GM19395 (cell line): Measurements from ENCODE around the gene E2F2.
"Not testable (repeated sequence)": the region's sequence is repeated elsewhere in the genome, so short reads cannot be mapped to it uniquely, and the experiment has no call there.

Experiments used
- ATAC-seq: cut with Tn5 transposase; IDR thresholded peaks from one replicate; pipeline ENCODE4 v1.9.1; 2021; ENCODE audit warnings: mild to moderate bottlenecking, moderate library complexity; ENCODE audit not compliant: unreplicated experiment

The E2F2 gene

DNA sequence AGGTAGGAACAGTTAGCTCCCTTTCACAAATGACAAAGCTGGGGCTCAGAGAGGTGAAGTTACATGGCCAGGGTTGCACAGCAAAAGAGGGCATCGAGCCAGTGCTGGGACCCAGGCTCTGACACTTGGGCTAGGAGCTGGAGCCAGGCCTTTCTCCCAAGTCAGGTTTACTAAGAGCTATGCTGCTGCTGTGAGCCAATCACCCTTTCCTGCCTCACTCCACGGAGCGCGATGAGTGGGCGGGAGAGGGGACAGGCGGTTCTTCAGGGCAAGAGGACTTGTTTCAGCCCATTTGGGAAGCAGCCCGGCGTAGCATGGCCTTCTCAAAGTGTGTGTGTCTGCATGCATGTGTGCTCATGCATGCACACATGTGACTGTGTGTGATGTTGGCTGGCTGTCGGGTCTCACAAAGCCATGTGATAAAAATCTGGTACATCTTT lies 17.7 kb upstream of the E2F2 start:
- no peak for ATAC-seq

DNA sequence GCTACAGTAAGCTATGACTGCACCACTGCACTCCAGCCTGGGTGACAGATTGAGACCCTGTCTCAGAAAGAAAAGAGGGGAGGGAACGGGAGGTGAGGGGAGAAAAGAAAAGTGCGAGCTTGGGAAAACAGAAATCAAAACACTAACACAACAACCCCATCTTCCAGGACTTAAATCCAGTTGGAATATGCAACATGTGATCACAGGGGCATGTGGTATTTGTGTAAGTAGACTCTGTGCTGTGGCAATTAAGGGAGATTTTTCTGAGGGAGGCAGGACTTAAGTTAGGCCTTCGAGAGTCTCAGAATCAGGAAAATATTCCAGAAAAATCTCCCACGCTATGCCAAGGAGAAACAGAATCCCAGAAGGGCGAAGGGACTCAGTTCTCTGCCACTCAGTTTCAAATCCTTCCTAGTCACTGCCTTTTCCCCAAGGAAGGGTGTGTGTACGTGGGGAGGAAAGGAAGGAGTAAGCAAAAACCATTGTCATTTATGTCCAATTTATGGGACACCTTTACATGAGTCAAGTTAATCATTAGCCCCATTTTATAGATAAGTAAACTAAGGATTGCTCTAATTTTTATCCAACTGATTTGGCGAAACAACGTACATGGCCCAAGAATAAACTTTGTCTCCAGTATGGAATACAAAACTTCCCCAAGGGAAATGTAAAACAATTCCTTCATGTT lies 16.0 kb upstream of the E2F2 start:
- no peak for ATAC-seq

DNA sequence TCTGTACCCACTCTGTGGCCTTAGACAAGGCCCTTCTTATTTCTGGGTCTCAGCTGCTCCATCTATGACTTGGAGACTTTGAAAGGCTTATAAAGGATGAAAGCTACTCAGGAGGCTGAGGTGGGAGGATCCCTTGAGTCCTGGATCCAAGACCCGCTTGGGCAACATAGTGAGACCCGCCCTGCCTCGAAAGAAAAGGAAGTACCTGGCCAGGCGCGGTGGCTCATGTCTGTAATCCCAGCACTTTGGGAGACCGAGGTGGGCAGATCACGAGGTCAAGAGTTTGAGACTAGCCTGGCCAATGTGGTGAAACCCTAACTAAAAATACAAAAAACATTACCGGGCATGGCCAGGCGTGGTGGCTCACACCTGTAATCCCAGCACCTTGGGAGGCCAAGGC lies 14.8 kb upstream of the E2F2 start:
- no peak for ATAC-seq

DNA sequence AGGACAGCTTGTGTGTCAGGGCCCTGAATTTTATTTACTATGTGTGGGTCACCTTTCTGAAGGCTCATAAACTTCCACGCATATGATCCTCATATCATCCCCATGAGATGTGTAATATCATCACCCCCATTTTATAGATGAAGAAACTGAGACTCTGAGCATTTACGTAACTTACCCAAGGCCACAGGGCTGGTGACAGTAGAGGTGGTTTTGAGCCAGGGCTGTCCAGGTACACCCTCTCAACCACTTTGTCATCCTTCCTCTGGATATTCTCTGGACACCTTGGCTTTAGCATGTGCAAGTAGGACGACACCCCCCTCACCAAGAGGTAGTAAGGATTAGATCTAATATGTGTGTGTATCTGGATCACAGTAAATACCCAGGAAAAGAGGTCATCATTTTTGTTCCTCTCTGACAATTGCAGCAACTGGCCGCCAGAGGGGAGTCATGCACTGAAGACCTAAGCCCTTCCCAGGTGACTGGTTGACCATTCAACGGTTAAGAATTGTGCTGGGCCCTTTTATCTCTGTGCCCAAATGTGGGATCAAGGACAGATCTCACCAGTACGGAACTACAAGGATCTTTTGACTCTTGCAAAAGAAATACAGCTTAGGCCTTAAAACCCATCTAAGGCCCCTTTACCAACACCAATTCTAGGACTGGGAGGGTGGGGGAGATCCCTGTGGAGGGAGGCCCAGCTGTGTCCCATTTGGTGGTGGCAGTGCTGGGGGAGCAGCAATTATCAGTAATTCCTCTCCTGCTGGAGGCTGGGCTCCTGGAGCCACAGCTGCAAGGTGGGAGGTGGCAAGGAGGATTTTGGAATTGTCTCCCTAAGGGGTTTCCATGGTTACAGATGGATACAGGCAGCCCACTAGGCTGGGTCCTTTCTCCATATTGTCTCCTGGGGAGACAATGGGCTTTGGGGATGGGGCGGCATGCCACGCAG lies 13.7 kb upstream of the E2F2 start:
- ATAC-seq = no peak

DNA sequence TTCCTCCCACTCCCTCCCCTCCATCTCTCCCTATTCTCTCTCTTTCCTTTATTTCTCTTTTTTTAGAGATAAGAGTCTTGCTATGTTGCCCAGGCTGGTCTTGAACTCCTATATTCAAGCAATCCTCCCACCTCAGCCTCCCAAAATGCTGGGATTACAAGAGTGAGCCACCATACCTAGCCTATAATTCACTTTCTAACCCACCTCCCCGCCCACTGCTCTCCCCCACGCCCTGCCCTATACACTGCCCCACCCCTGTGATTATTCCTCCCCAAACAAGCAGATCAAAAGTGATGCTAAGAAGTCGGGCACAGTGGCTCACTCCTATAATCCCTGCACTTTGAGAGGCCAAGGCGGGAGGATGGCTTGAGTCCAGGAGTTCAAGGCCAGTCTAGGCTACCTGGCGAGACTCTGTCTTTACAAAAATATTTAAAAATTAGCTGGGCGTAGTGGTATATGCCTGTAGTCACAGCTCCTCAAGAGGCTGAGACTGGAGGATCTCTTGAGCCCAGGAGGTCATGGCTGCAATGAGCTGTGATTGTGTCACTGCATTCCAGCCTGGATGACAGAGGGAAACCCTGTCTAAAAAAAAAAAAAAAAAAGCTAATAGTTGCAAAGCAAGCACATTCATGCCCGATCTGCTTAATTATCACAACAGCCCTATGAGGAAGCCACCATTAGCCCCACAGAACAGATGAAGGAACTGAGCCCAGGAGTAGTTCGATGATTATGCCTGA lies 12.8 kb upstream of the E2F2 start:
- ATAC-seq = no peak

DNA sequence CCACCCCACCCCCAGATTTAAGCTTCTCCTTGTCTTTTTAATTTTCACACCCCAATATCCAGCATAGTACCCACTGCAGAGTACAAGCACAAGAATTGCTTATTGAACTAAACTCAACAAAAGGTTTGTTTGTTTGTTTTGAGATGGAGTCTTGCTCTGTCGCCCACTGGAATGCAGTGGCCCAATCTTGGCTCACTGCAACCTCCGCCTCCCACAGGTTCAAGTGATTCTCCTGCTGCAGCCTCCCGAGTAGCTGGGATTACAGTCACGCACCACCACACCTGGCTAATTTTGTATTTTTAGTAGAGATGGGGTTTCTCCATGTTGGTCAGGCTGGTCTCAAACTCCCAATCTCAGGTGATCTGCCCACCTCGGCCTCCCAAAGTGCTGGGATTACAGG lies 11.9 kb upstream of the E2F2 start:
- not testable (repeated sequence) for ATAC-seq

DNA sequence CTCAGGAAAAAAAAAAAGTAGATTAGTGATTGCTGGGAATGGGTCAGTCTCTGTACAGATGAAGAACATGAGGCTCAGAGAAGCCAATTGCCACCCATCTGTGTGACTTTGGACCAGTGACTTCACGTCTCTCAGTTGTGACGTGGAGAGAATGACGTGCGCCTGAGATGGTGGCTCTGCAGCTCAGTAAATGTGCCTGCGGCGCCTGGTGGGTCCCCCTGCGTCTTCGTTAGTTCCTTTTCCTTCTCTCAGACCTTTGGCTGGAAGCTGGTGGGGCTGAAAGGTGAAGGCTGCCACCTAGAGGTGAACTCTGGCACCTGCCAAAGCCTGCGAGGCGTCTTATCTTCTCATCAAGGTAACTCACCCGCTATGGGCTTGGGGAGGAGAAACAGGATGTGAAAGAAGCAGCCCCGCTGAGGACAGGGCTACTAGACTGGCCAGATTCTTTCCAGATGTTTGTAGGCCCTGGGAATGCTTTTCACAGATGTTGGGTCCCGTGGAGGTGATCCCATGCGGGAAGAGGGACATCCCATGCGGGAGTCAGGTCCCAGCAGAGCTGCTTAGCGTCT lies 8.7 kb upstream of the E2F2 start:
- peak; percentile 83 for ATAC-seq

DNA sequence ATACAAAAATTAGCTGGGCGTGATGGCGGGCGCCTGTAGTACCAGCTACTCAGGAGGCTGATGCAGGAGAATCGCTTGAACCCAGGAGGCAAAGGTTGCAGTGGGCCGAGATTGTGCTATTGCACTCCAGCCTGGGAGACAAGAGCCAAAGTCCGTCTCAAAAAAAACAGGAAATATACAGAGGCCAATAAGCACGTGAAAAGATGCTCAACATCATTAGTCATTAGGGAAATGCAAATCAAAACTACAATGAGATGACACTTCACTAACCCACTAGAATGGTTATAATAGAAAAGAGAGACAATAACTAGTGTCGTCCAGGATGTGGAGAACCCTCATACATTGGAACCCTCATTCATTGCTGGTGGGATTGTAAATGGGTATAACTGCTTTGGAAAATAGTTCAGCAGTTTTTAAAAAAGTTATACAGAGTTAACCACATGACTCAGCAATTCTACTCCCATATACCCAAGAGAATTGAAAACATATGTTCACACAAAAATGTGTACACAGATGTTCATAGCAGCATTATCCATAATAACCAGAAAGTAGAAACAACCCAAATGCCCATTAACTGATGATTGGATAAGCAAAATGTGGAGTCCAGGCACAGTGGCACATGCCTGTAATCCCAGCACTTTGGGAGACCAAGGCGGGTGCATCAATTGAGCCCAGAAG lies 6.4 kb upstream of the E2F2 start:
- no peak for ATAC-seq

DNA sequence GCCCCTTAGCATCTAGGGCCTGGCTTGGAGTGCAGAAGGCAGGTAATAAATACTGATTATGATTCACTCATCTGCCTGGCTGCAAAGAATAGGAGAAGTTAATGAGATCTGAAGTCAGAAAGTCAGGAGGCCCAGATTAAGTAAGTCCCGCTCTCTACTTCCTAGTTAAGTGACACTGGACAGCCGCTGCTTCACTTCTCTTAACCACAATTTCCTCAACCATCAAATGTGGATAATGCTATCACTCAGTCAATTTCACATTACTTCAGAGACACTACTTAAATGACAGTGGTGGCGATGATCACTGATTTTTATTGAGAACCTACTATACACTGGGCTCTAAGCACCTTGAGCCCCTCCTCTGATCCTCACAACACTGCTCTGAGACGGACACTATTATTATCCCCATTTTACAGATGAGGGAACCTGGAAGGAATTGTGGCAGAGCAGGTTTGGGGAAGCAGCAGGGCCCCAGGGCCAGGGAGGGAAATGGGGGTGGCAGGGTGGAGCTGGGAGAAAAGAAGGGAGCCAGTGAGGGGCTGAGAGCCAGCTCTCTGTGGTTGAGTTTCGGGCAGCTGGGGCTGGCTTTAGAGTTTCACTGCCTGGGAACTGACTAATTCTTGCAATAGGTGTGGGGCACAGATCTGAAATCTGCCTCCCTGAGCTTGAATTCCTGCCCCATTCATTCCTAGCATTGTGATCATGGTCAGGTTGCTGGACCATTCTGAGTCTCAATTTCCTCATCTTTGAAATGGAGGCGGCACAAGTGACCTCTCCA lies 2.4 kb upstream of the E2F2 start:
- no peak for ATAC-seq

DNA sequence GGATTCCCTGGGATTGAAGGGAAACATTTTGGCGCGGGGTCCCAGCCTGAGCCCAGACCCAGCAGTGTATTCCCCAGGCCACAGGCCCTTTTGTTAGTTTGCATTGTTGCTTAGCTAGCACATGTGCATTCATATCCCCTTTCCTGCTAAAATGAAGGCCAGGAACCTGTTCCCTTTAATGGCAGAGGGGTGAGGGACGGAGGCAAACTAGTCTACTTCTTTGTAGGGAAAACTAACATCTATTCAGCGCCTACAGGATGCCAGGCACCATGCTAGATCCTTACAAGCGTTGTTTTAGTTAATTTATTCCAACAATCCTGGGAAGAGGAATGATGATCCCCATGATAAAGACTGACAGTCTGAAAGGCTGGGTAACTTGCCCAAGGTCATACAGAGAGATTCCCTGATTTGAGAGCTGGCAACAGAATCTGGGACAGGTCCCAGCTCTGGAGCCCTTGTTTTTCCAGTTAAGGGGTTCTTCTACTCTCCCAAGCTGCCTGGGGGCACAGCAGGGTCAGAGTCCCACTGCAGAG lies 595 bp upstream of the E2F2 start:
- no peak for ATAC-seq

DNA sequence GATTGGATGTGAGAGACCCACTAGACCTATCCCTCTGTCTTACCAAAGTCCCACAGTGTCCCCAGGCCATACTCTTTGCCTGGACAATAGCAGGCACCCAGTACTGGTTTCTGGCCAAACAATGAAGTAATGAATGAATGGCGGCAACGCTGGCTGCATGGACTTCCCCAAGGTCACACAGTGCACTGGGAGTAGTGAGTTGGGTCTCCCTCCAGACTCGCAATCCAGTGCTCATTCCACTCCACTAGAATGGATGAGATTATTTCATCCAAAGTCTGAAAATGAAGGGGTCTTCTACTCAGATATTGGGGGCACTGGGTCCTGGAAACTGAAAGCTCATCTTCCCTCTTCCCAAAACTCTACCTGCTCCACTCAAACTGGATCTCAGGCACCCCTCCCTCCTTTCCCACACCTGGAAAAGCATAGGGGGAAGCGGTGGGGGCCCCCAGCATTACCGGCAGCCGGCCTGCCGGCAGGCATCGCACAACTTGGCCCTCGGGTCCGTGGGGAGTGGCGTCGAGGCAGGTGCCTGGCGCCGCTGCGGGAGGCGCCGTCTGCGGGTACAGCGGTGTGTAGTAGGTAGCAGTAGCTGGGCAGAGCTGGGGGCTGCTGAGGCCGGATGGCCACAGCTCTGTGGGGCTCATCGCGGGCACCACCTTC lies 816 bp downstream of the E2F2 start:
- ATAC-seq = no peak

DNA sequence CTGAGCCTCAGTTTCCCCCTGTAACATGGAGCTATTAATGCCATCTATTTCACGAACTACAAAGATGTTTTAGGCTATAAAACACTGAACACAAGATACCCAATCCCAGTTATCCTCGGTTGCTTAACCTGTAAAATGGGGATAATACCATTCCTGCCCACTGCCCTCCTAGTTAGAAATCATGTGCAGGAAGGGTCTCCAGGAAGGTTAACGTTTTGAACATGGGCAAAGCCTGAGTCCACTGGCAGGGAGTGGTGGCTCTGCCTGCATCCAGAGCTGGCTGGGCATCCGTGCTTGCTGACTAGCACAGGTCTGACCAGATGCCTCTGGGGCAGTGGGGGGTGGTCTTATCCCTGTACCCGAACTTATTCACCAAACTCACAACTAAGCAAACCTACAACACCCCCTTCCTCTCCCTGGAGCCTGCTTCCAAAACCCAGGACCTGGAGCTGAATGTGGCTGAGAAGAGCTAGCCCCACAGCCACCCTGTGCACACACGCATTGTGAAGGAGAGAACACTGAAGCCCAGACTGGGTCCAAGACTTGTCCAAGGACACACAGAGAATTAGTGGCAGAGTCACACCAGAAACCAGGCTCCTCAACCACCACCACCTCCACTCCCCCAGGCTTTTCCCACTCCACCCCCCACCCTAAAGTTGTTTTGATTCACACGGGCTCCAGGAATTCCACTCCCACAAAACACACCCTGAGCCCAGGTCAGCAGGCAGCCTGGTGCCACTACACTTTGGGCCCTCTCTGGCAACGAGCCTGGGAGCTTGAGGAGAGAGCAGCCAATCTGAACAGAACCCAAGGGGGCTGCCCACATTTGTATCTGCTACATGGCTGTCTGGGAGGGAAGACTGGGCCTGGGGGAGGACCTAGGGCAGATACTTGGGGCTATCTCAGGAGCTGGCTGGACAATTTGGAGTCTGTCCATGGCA lies 1.6 kb downstream of the E2F2 start:
- ATAC-seq = no peak

DNA sequence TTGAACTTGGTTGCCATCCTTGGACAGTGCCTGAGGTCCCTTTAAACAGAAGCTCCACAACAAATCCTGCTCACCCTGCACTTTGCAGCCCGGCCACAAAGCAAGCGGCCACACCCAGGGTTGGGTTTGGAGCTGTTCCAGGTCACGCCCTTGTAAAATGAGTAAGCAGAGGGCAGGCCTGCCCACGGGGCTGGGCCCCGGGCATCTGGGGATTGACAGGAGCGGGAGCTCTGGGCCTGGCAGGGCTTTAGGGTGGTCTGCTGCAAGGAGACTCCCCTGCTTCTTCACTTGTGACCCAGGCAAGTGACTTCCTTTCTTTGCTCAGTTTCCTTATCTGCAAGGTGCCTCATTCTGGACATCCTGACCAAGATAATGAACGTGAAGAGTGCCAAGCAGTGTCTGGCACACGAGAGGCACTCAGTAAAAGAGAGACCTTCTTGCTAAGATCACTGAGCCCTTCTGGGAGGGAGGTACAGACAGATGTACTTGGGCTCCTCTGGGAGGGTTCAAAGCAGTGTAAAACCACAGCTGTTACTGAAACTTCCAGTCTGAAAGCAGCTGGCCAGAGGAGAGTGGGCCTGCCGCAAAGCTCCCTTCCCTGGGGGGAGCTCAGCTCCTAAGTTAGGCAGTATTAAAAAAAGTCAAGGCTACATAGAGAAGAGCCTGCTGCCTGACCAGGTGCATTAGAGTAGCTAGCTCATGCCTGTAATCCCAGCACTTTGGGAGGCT lies 2.6 kb downstream of the E2F2 start:
- ATAC-seq = peak; percentile 59

DNA sequence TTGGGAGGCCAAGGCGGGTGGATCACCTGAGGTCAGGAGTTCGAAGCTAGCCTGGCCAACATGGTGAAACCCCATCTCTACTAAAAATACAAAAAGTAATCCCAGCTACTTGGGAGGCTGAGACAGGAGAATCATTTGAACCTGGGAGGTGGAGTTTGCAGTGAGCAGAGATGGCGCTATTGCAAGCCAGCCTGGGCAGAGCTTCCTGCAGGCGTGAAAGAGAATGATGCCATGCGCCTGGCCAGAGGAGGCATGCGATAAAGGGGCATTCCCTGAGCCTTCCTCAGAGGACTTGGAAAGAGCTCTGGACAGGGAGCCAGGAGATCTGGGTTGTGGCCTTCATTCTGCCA lies 3.2 kb downstream of the E2F2 start:
- no peak for ATAC-seq

DNA sequence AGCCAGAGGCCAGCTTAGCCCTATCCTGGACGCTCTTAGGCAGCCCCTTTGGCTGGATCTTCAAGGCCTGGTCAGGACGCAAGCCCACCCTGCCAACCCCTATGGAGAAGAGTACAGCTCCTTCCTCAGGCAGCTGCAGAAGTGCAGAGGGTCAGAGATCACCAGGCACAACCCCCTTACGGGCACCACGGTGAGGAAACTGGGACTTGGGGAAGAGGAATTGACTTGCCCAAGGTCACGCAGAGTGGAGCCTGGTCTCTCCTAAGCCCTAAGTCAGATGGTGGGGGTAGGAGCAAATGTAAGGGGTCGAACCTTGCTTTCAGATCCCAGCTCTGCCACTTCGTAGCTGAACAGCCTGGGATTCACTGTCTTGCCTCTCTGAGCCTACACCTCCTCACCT lies 3.7 kb downstream of the E2F2 start:
- ATAC-seq = no peak

DNA sequence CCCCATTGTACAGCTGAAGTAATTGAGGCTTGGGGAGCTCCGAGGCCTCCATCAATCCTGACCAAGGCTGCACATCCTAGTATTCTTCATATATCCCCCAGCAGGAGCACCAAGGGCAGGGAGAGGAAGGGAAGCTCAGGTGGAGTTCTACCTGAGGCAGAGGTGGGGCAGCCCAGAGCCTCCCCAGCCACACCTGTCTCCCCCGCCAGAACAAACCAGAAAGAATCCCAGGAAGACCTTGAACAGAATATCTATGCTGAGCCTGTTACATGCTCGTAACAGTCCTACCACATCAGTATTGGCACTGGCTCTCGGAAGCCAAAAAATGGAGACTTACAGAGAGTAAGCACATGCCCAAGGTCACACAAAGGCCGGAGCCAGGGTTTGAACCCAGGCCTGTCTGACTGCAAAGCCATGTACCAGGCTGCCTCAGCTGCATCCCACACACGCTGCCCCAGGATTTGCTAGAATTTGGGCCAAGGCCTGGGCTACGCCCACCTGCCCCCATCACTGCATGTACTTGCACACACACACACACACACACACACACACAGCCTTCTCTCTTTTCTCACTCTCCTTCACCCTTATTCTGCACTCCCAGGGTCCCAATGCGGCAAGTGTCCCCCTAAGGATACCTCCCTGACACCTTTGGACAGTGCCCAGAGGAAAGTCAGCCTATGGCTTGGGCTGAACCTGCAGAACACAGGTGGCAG lies 4.5 kb downstream of the E2F2 start:
- ATAC-seq = no peak
